OCI-LY1 (cell line): ENCODE data around the gene SUSD6.

Source experiments
- CTCF ChIP-seq: fragments of 200-600 bp; sonication (generic), shearing (Covaris generic); IDR thresholded peaks from 2 replicates; pipeline ENCODE4 v1.5.1; 2017; ENCODE audit warnings: mild to moderate bottlenecking, antibody characterized with exemption, low read length, moderate library complexity, mixed read lengths
- EZH2 ChIP-seq: fragments of 200-600 bp; sonication (generic), shearing (Covaris generic); IDR thresholded peaks from 2 replicates; pipeline ENCODE4 v1.8.0; 2017; ENCODE audit warnings: borderline replicate concordance, mixed run types, mild to moderate bottlenecking, antibody characterized with exemption, low read length, moderate library complexity, mixed read lengths

- TF ChIP-seq EZH2 (no peak), CTCF (no peak)
Observed at GRCh38 chr14:69581316-69581935, 30.0 kb upstream of the SUSD6 start.
